Astrocyte of the hippocampus (primary cell): Measurements from ENCODE around the gene FUNDC2.
"Not testable (repeated sequence)": the region's sequence is repeated elsewhere in the genome, so short reads cannot be mapped to it uniquely, and the experiment has no call there.

Experiments used
- DNase-seq: peaks from one replicate; pipeline ENCODE4 v3.0.0; 2011; ENCODE audit warnings: low read depth, low spot score

The FUNDC2 gene

GRCh38 chrX:155026727-155027508 is at the start of gene FUNDC2:
Gene FUNDC2 (plus strand): TSS chrX:155026844. CDS start chrX:155026939, 95 bp downstream.
- peak; percentile 95 for DNase-seq

- no peak for DNase-seq
Observed at GRCh38 chrX:154979629-154980028, 47.0 kb upstream of the FUNDC2 start.

- peak; percentile 71 for DNase-seq
Observed at GRCh38 chrX:154980330-154981115, 46.1 kb upstream of the FUNDC2 start.

GRCh38 chrX:154981116-154981411 is 45.6 kb upstream of the FUNDC2 start:
- no peak for DNase-seq

GRCh38 chrX:154986826-154987575 is 39.6 kb upstream of the FUNDC2 start:
- DNase-seq = no peak

- no peak for DNase-seq
Observed at GRCh38 chrX:154987940-154988339, 38.7 kb upstream of the FUNDC2 start.

GRCh38 chrX:154988719-154989118 is 37.9 kb upstream of the FUNDC2 start:
- DNase-seq = no peak

- DNase-seq = no peak
Observed at GRCh38 chrX:154990496-154990895, 36.1 kb upstream of the FUNDC2 start.

GRCh38 chrX:154991039-154991438 is 35.6 kb upstream of the FUNDC2 start:
- no peak for DNase-seq

GRCh38 chrX:154991476-154991875 is 35.2 kb upstream of the FUNDC2 start:
- no peak for DNase-seq

GRCh38 chrX:154998204-154998880 is 28.3 kb upstream of the FUNDC2 start:
- DNase-seq = no peak

- DNase-seq = no peak
Observed at GRCh38 chrX:155000841-155001240, 25.8 kb upstream of the FUNDC2 start.

GRCh38 chrX:155001873-155002272 is 24.8 kb upstream of the FUNDC2 start:
- no peak for DNase-seq

- DNase-seq = no peak
Observed at GRCh38 chrX:155005190-155005589, 21.5 kb upstream of the FUNDC2 start.

- not testable (repeated sequence) for DNase-seq
Observed at GRCh38 chrX:155006379-155006778, 20.3 kb upstream of the FUNDC2 start.

- not testable (repeated sequence) for DNase-seq
Observed at GRCh38 chrX:155006913-155007671, 19.6 kb upstream of the FUNDC2 start.

GRCh38 chrX:155008578-155008977 is 18.1 kb upstream of the FUNDC2 start:
- DNase-seq = not testable (repeated sequence)

GRCh38 chrX:155009994-155010472 is 16.6 kb upstream of the FUNDC2 start:
- no peak for DNase-seq

- DNase-seq = no peak
Observed at GRCh38 chrX:155020591-155020990, 6.1 kb upstream of the FUNDC2 start.

GRCh38 chrX:155022585-155022984 is 4.1 kb upstream of the FUNDC2 start, which contains the start of gene F8:
Gene F8 (minus strand): TSS chrX:155022723. CDS start chrX:155022552, 171 bp downstream.
- no peak for DNase-seq
